Measurements from ENCODE around the gene SPRR2A. TPM values are rescaled to one million over a fixed set of nuclear protein-coding genes. Genes with fewer than 3 reads are reported as not detected.

SPRR2A gene
- total and polyA plus RNA-seq, 2 of the 8 experiments (the other 6 are each of a cell fraction or from before 2014, with no cell fraction given), result not detected

DNA sequence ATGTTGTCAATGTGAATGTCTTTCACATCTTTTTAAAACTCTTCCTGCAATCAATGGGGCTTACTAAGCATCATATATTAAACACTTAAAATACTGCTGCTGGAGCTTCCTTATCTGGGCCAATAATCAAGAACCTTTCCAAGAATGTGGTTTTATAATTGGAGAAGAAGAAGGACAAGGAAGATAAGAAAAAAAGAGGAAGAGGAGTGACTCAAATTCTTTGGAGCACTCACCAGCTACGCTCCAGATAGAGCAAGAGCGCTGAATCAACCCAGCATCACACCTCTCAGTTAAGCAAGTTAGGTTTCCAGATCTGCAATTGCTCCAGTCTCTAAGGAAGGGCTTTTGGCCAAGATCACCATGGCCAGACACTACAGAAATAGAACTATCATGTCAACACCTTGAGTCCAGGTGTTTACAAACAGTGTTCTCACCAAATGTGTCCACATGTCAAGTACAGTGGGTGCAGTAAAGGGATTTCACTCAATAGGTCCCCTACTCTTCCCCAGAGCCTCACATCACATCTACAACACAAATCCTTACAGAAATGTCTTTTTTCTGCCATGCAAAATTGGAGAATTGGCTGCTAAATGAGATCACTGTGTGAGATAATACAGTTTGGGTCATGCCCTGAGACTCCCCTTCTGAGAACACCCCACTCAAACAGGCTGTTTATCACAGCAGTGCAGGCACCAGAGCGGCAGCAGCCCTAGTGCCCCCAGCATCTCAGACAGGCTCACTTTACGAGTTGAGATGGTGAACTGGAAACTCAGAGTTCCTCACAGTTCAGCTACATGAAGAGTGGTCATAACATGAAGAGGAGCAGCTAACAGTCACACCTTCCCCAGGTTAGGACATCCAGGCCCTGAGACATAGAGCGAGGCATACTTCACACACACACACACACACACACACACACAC is 15.8 kb upstream of the SPRR2A start:
- Histone ChIP-seq H3K27me3 (replicated peaks in 1 of 4; ENCODE audit: control insufficient read depth in 3 of 4, extremely low read depth in 1 of 4, insufficient read depth in 3 of 4, low read length in 3 of 4) (no peaks in the 10 kb centered on the region), H4K20me1 (replicated peaks in 1 of 2; ENCODE audit: control insufficient read depth in 1 of 2, insufficient read depth in 2 of 2, low read length in 2 of 2) (no peaks in the 10 kb centered on the region), H3K36me3 (ENCODE audit: control insufficient read depth in 2 of 4, insufficient read depth in 4 of 4, low read length in 3 of 4) (no peaks in the 10 kb centered on the region), H3K9me3 (ENCODE audit: insufficient read depth in 2 of 2, low read depth in 1 of 2, low read length in 1 of 2) (no peaks in the 10 kb centered on the region), H2BK12ac (ENCODE audit: low read depth, low read length) (no peak overlapping the region), H2AFZ (ENCODE audit: low read length) (0 out of 2 replicates have a peak overlapping the region, but pooled peaks have one; percentile 76), H2BK120ac (replicated peaks; ENCODE audit: low read depth, low read length) (no peak overlapping the region), H2BK15ac (ENCODE audit: low read length) (no peak overlapping the region), H2AK5ac (ENCODE audit: low read depth, low read length) (no peak overlapping the region), H3K4me2 (ENCODE audit: insufficient read depth in 1 of 2, low read depth in 2 of 2, low read length in 2 of 2) (no peak overlapping the region), H4K5ac (ENCODE audit: insufficient read length, low read depth, low read length) (no peak overlapping the region), H2BK5ac (ENCODE audit: low read depth, low read length) (no peak overlapping the region), H3K27ac (ENCODE audit: low read depth, low read length) (no peak overlapping the region), H3K79me2 (ENCODE audit: control insufficient read depth in 1 of 2, insufficient read depth in 2 of 2, low read length in 2 of 2) (no peaks in the 10 kb centered on the region), H3K23me2 (ENCODE audit: low read depth, low read length) (no peaks in the 10 kb centered on the region), H2BK20ac (ENCODE audit: low read length) (no peak overlapping the region), H4K91ac (replicated peaks; ENCODE audit: insufficient read length, low read length) (no peak overlapping the region), H3K79me1 (ENCODE audit: low read depth, low read length) (no peaks in the 10 kb centered on the region), H3K23ac (ENCODE audit: insufficient read length) (no peak overlapping the region), H3K56ac (replicated peaks; ENCODE audit: insufficient read length, low read depth, low read length) (no peak overlapping the region), H3K18ac (ENCODE audit: extremely low read depth, low read length) (no peak overlapping the region), H3K4me1 (replicated peaks in 1 of 4; ENCODE audit: control insufficient read depth in 3 of 4, insufficient read depth in 4 of 4, low read length in 3 of 4) (no peaks in the 10 kb centered on the region), H3K4ac (replicated peaks; ENCODE audit: insufficient read length, low read depth, low read length) (no peak overlapping the region), H4K8ac (ENCODE audit: extremely low read depth, insufficient read depth, low read length) (no peak overlapping the region), H3K9ac (replicated peaks in 1 of 4; ENCODE audit: extremely low read depth in 1 of 4, low read depth in 3 of 4, low read length in 3 of 4) (no peak overlapping the region), H3K14ac (ENCODE audit: insufficient read length) (no peak overlapping the region), H3K4me3 (ENCODE audit: extremely low read depth in 1 of 4, insufficient read depth in 2 of 4, low read depth in 3 of 4, low read length in 4 of 4) (no peak overlapping the region)
- POLR2A ChIA-PET (ENCODE audit: partially characterized antibody), result no interaction called here
- DNase-seq (ENCODE audit: low read depth in 1 of 2, low spot score in 2 of 2) (no peak), FAIRE-seq (no peak)
- CTCF ChIA-PET (ENCODE audit: partially characterized antibody), result interaction anchor here (0.9 kb wide), 1 partner anchor 39 kb away, joined by 3 read pairs; no protein-coding TSS in a partner anchor
- 96% methylated on average over 5 of the region's 5 CpGs; no CpG with 5 or more reads in 1 of the 2 experiments for WGBS, 2 experiments (ENCODE audit: extremely low coverage in 1 of 2, insufficient coverage in 1 of 2, insufficient read length in 1 of 2, insufficient replicate concordance in 2 of 2, low coverage in 1 of 2, low lambda C conversion rate in 2 of 2, missing lambda C conversion rate in 1 of 2)
- TF ChIP-seq SP4 (IDR thresholded peaks at IDR 0.05; ENCODE audit: low read length), result no peak
- no peak for TF ChIP-seq JUN (IDR thresholded peaks at IDR 0.05; ENCODE audit: low read depth, low read length)
- no peak for TF ChIP-seq TEAD4 (IDR thresholded peaks at IDR 0.05; ENCODE audit: low read depth, low read length)
- no peak for TF ChIP-seq NRF1 (IDR thresholded peaks at IDR 0.05; ENCODE audit: low read depth, low read length)
- no peak for TF ChIP-seq SIX5 (IDR thresholded peaks at IDR 0.05; ENCODE audit: low read depth, low read length)
- TF ChIP-seq, protein P1, sequence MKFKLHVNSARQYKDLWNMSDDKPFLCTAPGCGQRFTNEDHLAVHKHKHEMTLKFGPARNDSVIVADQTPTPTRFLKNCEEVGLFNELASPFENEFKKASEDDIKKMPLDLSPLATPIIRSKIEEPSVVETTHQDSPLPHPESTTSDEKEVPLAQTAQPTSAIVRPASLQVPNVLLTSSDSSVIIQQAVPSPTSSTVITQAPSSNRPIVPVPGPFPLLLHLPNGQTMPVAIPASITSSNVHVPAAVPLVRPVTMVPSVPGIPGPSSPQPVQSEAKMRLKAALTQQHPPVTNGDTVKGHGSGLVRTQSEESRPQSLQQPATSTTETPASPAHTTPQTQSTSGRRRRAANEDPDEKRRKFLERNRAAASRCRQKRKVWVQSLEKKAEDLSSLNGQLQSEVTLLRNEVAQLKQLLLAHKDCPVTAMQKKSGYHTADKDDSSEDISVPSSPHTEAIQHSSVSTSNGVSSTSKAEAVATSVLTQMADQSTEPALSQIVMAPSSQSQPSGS (IDR thresholded peaks at IDR 0.05; ENCODE audit: low read length), result no peak
- TF ChIP-seq SRF (IDR thresholded peaks at IDR 0.05; ENCODE audit: low read depth, low read length), result no peak
- TF ChIP-seq, protein P2, sequence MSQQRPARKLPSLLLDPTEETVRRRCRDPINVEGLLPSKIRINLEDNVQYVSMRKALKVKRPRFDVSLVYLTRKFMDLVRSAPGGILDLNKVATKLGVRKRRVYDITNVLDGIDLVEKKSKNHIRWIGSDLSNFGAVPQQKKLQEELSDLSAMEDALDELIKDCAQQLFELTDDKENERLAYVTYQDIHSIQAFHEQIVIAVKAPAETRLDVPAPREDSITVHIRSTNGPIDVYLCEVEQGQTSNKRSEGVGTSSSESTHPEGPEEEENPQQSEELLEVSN (IDR thresholded peaks at IDR 0.05), result no peak

Measured in H1 (cell line).